ENCODE measurements around the gene MICALL2. TPM values are rescaled to one million over a fixed set of nuclear protein-coding genes. Genes with fewer than 3 reads are reported as not detected.
A peak's percentile ranks its signal among the peaks of the same experiment; 100 is the strongest.

The MICALL2 gene
- total RNA-seq, 6 experiments from 2014 or later: 8.2 to 23.8 (median 13.6) TPM

GRCh38 chr7:1503816-1504775, 44.8 kb upstream of the MICALL2 start, which contains the start of gene INTS1:
INTS1 (minus strand) TSS chr7:1504389; CDS start chr7:1503960, 429 bp downstream.
- peak; percentile 69 for TF ChIP-seq POLR2A (IDR thresholded peaks at IDR 0.05)
- TF ChIP-seq, protein P1, sequence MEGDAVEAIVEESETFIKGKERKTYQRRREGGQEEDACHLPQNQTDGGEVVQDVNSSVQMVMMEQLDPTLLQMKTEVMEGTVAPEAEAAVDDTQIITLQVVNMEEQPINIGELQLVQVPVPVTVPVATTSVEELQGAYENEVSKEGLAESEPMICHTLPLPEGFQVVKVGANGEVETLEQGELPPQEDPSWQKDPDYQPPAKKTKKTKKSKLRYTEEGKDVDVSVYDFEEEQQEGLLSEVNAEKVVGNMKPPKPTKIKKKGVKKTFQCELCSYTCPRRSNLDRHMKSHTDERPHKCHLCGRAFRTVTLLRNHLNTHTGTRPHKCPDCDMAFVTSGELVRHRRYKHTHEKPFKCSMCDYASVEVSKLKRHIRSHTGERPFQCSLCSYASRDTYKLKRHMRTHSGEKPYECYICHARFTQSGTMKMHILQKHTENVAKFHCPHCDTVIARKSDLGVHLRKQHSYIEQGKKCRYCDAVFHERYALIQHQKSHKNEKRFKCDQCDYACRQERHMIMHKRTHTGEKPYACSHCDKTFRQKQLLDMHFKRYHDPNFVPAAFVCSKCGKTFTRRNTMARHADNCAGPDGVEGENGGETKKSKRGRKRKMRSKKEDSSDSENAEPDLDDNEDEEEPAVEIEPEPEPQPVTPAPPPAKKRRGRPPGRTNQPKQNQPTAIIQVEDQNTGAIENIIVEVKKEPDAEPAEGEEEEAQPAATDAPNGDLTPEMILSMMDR (IDR thresholded peaks at IDR 0.05): peak; percentile 91 to 98 (median 94)
- H3K4me1 ChIP-seq: peaks cover 0 to 8% (median 3%) of the 10 kb centered on the region in 4 donors
- H3K9me3 ChIP-seq: no peaks in the 10 kb centered on the region
- no peaks in the 10 kb centered on the region for H3K27me3 ChIP-seq
- ATAC-seq (peak; percentile 93 to 97 (median 94)), DNase-seq (peak; percentile 93 to 95 (median 95))
- WGBS (ENCODE audit: insufficient coverage, low coverage, low lambda C conversion rate, missing lambda C conversion rate): under 1% methylated on average over 42 of the region's 118 CpGs
- intact Hi-C loops (cut with DNase I): loop anchor here in 1 of 2 donors (5.0 kb wide), 1 partner anchor 48 kb away; no protein-coding TSS in a partner anchor
- peaks cover 0 to 15% (median 3%) of the 10 kb centered on the region in 4 donors for H3K36me3 ChIP-seq
- H3K4me3 ChIP-seq: peak within 1 kb of the TSS; percentile 98 to 100 (median 100)
- peak within 1 kb of the TSS in 2 of 3 donors; percentile 40 to 46 for H3K27ac ChIP-seq

DNA sequence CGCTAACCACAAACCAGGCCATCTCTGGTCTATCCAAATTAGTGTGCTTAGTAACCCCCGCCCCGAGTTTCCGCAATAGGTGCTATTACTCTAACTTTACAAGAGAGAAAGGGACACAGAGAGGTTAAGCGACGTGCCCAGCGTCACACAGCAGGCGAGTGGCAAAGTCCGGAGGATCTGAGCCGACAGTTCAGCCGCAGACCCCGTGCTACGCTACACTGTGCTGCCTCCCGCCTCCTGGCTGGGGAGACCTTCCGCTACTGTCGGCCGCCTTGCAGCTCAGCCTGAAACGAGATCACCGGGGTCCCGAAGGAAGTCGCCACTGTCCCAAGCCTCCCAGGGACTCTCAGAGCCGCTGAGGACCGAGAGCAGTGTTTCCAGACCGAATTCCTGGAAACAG, 44.1 kb upstream of the MICALL2 start:
- H3K4me3 ChIP-seq: peak overlapping the region; percentile 98 to 100 (median 100)
- H3K27ac ChIP-seq: no peak overlapping the region
- H3K27me3 ChIP-seq: no peaks in the 10 kb centered on the region
- ATAC-seq (no peak), DNase-seq (no peak)
- peaks cover 0 to 20% (median 3%) of the 10 kb centered on the region in 4 donors for H3K36me3 ChIP-seq
- WGBS (ENCODE audit: insufficient coverage, low coverage, low lambda C conversion rate, missing lambda C conversion rate): 44% methylated on average over 5 of the region's 24 CpGs
- intact Hi-C loops (cut with DNase I): loop anchor here in 1 of 2 donors (5.0 kb wide), 1 partner anchor 49 kb away; no protein-coding TSS in a partner anchor
- no peaks in the 10 kb centered on the region for H3K9me3 ChIP-seq
- TF ChIP-seq, protein P1 (IDR thresholded peaks at IDR 0.05): no peak
- no peak for TF ChIP-seq POLR2A (IDR thresholded peaks at IDR 0.05)
- H3K4me1 ChIP-seq: peaks cover 0 to 8% (median 3%) of the 10 kb centered on the region in 4 donors

DNA sequence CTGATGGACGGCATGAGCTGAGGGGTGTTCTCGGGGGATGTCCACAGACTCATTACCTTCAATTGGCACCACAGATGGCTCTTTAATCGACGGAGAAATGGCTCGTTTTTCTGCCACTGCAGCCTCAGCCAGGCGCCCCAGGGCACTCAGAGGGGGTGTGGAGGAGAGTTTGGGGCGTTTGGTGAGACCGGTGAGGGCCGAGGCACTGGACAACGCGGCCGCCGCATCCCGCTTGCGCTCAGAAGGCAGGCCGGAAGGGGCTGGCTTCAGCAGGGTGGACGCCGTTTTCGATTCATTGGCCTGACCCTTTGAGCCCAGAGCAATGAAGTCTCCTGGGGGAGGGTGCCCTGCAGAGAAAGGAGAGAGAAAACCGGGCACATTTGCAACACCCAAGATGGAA, 43.6 kb upstream of the MICALL2 start:
- Histone ChIP-seq H3K4me3 (peak overlapping the region; percentile 98 to 100 (median 100)), H3K9me3 (no peaks in the 10 kb centered on the region), H3K27ac (no peak overlapping the region), H3K4me1 (peaks cover 0 to 8% (median 3%) of the 10 kb centered on the region in 4 donors), H3K36me3 (peaks cover 0 to 25% (median 3%) of the 10 kb centered on the region in 4 donors), H3K27me3 (no peaks in the 10 kb centered on the region)
- DNase-seq (no peak), ATAC-seq (no peak)
- intact Hi-C loops (cut with DNase I): loop anchor here in 1 of 2 donors (5.0 kb wide), 1 partner anchor 49 kb away; no protein-coding TSS in a partner anchor
- 74% methylated on average over 7 of the region's 20 CpGs for WGBS (ENCODE audit: insufficient coverage, low coverage, low lambda C conversion rate, missing lambda C conversion rate)
- no peak for TF ChIP-seq POLR2A (IDR thresholded peaks at IDR 0.05)
- TF ChIP-seq, protein P1 (IDR thresholded peaks at IDR 0.05): no peak

DNA sequence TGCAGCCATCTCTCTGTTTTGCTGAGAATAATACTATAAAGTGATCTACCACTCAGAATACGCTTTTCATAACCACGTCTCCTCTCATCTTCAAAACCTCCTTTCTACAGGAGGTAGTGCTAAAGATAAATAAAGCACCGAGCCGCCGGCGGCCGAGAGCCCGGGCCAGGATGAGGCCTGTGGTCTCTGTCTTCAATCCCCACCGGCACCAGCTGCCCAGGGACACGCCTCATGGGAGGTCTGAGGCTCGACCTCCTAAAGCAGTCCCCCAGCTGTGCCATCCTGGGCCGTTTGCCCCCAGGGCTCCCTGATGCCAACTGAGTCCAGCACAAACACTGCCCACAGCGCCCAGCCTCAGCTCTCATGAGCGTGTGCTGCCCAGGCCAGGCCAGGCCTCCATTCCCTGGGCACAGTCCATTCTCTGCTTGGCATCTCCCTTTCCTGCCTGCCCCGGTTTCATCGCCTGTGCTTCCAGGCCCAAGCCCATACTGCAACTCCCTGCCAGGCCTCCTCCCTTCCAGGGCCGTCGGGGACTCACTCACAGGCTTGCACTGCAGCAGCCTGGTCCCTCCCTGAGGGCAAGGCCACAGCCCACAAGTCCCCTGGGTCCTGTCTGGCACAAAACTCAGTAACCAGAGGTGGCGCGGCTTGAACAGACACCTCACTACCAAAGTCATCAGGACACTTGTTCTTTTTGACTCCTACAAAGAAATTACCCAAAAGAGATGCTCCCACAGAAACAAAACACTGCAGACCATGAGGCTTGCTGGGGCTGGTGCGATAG, 42.4 kb upstream of the MICALL2 start:
- WGBS (ENCODE audit: insufficient coverage, low coverage, low lambda C conversion rate, missing lambda C conversion rate): 93% methylated on average over 12 of the region's 21 CpGs

More for the DNA sequence above, 42.4 kb upstream of the MICALL2 start:
- Histone ChIP-seq H3K9me3 (no peaks in the 10 kb centered on the region), H3K27me3 (no peaks in the 10 kb centered on the region), H3K4me1 (peaks cover 0 to 8% (median 3%) of the 10 kb centered on the region in 4 donors), H3K27ac (no peak overlapping the region), H3K36me3 (peaks cover 0 to 36% (median 3%) of the 10 kb centered on the region in 4 donors), H3K4me3 (no peak overlapping the region)
- intact Hi-C loops (cut with DNase I): loop anchor here in 1 of 2 donors (5.0 kb wide), 1 partner anchor 51 kb away; no protein-coding TSS in a partner anchor
- no peak for ATAC-seq
- TF ChIP-seq, protein P1 (IDR thresholded peaks at IDR 0.05): no peak
- TF ChIP-seq POLR2A (IDR thresholded peaks at IDR 0.05): no peak
- no peak for DNase-seq

Data from right lobe of liver (tissue), 6 donors.